ENCODE data around the gene PNPLA5. TPM values are rescaled to one million over a fixed set of nuclear protein-coding genes. Genes with fewer than 3 reads are reported as not detected.

PNPLA5 gene
- total and polyA plus RNA-seq, 2 of the 13 experiments (the other 11 are each of a cell fraction or from before 2014, with no cell fraction given) = not detected

DNA sequence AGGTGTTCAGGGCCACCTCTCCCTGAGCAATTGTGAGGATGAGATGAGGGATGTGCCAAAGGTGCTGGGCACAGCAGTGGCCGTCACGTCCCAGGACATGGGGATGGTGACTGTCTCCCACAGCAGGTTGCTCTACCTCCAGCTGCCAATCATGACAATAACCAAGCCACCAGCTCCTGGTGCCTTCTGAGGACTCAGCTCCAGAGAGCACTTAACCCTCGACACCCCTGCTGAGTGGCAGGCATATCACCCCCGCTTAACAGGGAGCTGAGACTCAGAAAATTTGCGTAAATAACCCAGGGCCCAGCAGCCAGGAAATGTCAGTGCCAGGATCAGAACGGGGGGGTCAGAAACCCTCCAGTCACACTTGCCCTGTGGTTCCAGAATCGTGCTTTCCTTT, 8.4 kb upstream of the PNPLA5 start (continued):
- TF ChIP-seq ZHX2 (IDR thresholded peaks at IDR 0.05; ENCODE audit: low read depth) (no peak), ZHX2 (CRISPR knock-in tag; IDR thresholded peaks at IDR 0.05; ENCODE audit: borderline replicate concordance) (no peak), ZBTB1 (CRISPR knock-in tag; IDR thresholded peaks at IDR 0.05; ENCODE audit: borderline replicate concordance) (no peak), ATF3 (CRISPR knock-in tag; IDR thresholded peaks at IDR 0.05) (no peak), RFX5 (IDR thresholded peaks at IDR 0.05; ENCODE audit: low read depth, low read length) (no peak), ZNF282 (IDR thresholded peaks at IDR 0.05; ENCODE audit: partially characterized antibody) (no peak)

GRCh38 chr22:43897751-43898261, 6.0 kb upstream of the PNPLA5 start:
- peaks cover 4% of the 10 kb centered on the region; the same call in 1 of the 2 replicates for H4K20me1 ChIP-seq (ENCODE audit: insufficient read depth, low read length)
- CTCF ChIA-PET (ENCODE audit: low intra/inter-chr PET ratio, low total read pairs) = no interaction called here
- no TSS peak for BruUV-seq (replicated peaks)
- DNase-seq (ENCODE audit: low spot score) (no peak), ATAC-seq (peak; percentile 43), FAIRE-seq (no peak)
- H3K4me3 ChIP-seq (replicated peaks in 1 of 3; ENCODE audit: insufficient read depth in 1 of 3, low read depth in 2 of 3, low read length in 3 of 3) = no peak overlapping the region
- no peak overlapping the region for H2AFZ ChIP-seq (ENCODE audit: low read length)
- no peak overlapping the region for H3K27ac ChIP-seq (ENCODE audit: extremely low read length, insufficient read depth, low read length)
- no peaks in the 10 kb centered on the region for H3K4me1 ChIP-seq (ENCODE audit: insufficient read depth, low read length)
- peaks cover 8 to 50% of the 10 kb centered on the region in 2 experiments; a peak in 4 of 5 replicates for H3K27me3 ChIP-seq (ENCODE audit: control insufficient read depth in 1 of 2, insufficient read depth in 2 of 2, low read length in 2 of 2)
- POLR2A ChIA-PET = no interaction called here
- H3K36me3 ChIP-seq (replicated peaks in 1 of 2; ENCODE audit: control insufficient read depth in 1 of 2, insufficient read depth in 2 of 2, low read length in 2 of 2) = no peaks in the 10 kb centered on the region
- H3K9me3 ChIP-seq (ENCODE audit: low read length) = no peaks in the 10 kb centered on the region
- no peak overlapping the region for H3K4me2 ChIP-seq (ENCODE audit: low read depth, low read length)
- intact Hi-C loops (cut with micrococcal nuclease; ENCODE audit: unreplicated experiment) (no loop called here), in situ Hi-C loops (cut with HindIII; ENCODE audit: extremely low pct_ligation_motif_present, low pct_unique_long_range_greater_than_20kb) (loop anchor here (25.0 kb wide), 1 partner anchor 739 kb away; no protein-coding TSS in a partner anchor)
- no peak overlapping the region for H3K9ac ChIP-seq (ENCODE audit: insufficient read depth, low read depth, low read length)
- WGBS (ENCODE audit: low lambda C conversion rate) = 0% methylated on average over 12 of the region's 12 CpGs
- no peaks in the 10 kb centered on the region for H3K79me2 ChIP-seq (ENCODE audit: insufficient read depth, low read length)
- TF ChIP-seq ZNF432 (CRISPR knock-in tag; IDR thresholded peaks at IDR 0.05; ENCODE audit: borderline replicate concordance) = no peak
- no peak for TF ChIP-seq MLXIP (CRISPR knock-in tag; IDR thresholded peaks at IDR 0.05; ENCODE audit: borderline replicate concordance)
- no peak for TF ChIP-seq ZNF687 (CRISPR knock-in tag; IDR thresholded peaks at IDR 0.05)

All from HepG2 (cell line).